ENCODE results near the gene ADAM30.

ADAM30 gene

GRCh38 chr1:119896303-119896702 is at the start of gene ADAM30:
TSS of gene ADAM30 (minus strand) at chr1:119896515. CDS start at chr1:119896336, 179 bp downstream.
- no peak for DNase-seq (ENCODE audit: low read depth in 1 of 2, low spot score in 1 of 2)

DNA sequence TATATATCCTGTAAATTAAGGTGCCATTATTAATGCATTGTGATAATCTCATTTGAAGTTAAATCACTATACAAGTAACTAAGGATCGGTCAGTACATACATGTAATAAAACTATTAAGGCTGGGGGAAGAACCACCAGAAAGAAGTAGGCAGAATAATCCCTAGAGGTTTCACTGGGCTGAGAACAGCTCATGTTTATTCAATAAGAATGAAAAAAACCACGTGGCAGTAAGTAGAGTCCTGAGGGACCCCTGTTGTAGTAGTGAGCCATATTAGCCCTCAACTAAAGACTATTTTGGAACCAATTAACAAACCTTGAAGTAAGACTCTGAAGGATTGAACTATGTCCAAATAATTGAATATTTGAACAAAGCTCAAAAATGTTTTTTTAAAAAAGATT is 46.9 kb upstream of the ADAM30 start:
- no peak for DNase-seq (ENCODE audit: low read depth in 1 of 2, low spot score in 1 of 2)

DNA sequence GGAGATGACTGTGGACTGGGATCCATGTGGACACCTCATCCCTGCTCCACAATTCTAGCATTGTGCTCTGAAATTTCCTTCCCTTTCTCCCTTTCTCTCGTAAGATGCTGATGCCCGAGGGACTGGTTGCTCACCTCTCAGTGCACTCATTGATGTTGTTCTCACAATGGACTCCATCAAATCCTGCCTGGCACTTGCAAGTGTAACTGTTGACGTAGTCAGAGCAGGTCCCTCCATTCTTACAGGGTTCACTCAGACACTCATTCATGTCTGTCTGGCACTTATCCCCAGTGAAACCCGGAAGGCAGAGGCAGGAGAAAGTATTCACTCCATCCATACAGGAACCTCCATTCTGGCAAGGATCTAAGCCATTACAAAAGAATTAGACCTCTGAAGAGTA is 45.1 kb upstream of the ADAM30 start:
- no peak for DNase-seq (ENCODE audit: low read depth in 1 of 2, low spot score in 1 of 2)

DNA sequence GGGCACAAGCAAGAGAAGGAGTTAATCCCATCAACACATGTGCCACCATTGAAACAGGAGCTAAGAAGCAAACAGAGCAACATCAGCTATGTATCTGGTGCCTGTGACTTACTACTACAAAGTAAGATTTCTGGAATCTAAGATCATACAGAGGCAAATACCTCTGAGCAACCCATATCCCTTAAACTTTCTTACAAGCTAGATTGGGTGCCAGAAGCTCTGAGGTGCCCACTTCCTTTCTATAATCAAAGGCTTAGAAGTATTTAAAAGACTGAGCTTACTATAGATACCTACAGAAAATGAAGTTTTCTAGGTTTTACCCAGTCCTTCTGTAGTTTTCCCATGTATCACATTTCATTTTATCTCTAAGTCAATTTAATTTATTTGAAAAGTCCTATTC is 44.4 kb upstream of the ADAM30 start:
- no peak for DNase-seq (ENCODE audit: low read depth in 1 of 2, low spot score in 1 of 2)

GRCh38 chr1:119937198-119937597 is 40.9 kb upstream of the ADAM30 start:
- no peak for DNase-seq (ENCODE audit: low read depth in 1 of 2, low spot score in 1 of 2)

DNA sequence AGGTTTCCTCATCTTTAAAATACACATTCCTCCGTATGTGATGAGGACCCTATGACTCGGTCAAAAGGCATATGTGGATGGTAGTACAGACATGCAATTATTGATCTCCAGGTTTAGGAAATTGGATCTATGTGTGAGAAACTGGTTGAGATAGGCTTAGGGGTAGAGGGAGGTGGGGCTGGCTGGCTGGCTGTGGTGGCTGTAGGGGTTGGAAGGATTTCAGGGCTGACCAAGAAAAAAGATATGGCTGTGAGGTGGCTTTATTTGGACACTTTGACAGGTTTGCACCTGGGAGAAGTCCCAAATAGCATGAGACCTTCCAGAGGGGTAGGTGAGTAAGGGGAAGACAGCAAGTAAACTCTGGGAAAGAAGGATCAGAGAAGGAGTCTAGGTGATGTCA is 39.6 kb upstream of the ADAM30 start:
- no peak for DNase-seq (ENCODE audit: low read depth in 1 of 2, low spot score in 1 of 2)

- DNase-seq (ENCODE audit: low read depth in 1 of 2, low spot score in 1 of 2): no peak
These were observed 39.1 kb upstream of the ADAM30 start for GRCh38 chr1:119935373-119935772.

DNA sequence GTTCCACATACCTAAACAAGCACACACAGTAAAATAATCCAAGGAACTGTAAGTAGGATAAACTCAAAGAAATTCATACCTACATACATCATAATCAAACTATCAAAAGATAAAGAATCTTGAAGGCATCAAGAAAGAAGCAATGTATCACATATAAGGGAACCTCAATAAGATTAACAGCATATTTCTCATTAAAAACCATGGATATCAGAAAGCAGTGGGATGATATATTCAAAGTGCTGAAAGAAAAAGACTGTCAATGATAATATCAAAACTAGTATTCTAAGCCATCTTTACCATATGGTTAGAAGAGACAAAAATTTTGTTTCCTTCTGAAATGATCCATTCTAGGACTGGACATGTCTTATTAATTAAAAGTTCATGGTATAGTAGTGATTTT is 37.1 kb upstream of the ADAM30 start:
- DNase-seq (ENCODE audit: low read depth in 1 of 2, low spot score in 1 of 2): no peak

DNA sequence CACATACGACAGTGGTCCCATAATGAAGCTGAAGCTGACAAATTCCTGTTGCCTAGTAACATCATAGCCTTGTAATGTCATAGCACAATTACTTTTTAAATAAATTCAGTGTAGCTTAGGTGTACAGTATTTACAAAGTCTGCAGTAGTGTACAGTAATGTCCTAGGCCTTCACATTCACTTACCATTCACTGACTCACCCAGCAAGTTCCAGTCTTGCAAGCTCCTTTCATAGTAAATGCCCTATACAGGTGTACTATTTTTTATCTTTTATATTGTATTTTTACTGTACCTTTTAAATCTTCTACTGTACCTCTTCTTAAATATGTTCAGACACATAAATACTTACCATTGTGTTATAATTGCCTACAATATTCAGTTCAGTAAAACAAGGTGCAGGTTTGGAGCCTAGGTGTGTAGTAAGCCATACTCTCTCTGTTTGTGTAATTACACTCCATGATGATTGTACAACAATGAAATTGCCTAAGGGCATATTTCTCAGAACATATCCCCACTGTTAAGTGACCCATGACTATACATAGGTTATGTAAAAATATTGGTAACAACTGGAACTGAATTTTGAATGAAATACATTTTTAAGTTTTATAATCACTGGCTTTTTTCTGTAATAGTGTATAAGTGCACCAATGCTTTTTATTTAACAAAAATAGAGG is 33.5 kb upstream of the ADAM30 start:
- DNase-seq (ENCODE audit: low read depth in 1 of 2, low spot score in 1 of 2): no peak

DNA sequence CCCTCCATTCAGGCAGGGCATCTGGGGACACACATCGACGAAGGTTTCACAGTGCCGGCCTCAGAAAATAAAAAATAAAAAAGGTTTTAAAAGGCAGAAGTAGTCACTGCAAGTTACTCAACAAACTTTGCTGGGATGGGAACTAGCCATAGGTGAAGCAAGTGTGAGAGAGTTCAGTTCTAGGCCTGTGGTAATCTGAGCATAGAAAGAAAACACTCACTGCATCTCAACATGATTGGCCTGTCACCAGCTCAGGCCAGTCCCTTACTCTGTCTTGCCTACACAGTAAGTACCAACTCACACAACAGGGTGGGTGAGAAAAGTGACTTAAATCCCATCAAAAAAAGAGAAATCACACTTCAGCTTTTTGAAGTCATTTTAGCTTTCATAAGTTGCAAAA is 30.2 kb upstream of the ADAM30 start:
- no peak for DNase-seq (ENCODE audit: low read depth in 1 of 2, low spot score in 1 of 2)

GRCh38 chr1:119924948-119925898 is 28.9 kb upstream of the ADAM30 start:
- DNase-seq (ENCODE audit: low read depth in 1 of 2, low spot score in 1 of 2): no peak

DNA sequence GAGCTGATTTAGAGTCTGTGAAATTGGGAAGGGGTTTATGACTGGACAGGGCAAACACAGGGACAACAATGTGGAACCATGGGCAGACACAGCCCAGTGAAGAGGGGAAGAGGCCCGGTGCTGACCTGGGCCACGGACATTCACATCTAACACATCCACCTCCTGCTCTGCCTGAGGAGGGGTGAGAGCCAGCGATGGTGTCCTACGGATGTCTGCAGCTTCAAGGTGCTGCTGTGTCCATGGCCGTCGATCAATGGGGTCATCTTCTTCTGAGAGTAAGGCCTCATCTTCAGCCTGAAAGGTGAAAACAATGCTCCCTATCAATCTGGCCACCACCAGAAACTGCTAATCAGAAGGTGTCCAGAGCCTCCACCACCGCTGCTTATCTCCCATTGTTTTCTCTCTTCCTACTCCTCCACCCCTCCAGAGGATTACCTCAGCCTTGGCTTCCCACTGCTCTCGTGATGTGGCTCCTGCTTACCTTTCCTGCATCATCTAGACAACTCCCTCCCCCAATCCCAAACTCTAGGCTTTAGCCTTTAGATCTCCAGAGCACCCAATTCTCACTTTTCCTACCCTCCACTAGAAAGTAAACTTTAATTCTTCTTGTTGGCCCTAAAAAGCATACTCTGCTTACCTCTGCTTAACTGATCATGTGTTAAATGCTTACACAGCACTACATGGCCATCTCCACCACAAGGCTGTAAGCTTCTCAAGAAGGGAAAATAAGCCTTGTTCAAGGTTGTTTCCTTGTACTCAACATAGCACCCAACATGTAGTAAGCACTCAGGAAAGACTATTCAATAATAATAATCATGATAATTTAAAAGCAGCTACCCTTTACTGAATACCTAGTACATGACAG is 24.0 kb upstream of the ADAM30 start:
- DNase-seq (ENCODE audit: low read depth in 1 of 2, low spot score in 1 of 2): no peak

GRCh38 chr1:119919241-119919640 is 22.9 kb upstream of the ADAM30 start:
- no peak for DNase-seq (ENCODE audit: low read depth in 1 of 2, low spot score in 1 of 2)

GRCh38 chr1:119918301-119918700 is 22.0 kb upstream of the ADAM30 start:
- DNase-seq (ENCODE audit: low read depth in 1 of 2, low spot score in 1 of 2): no peak

DNA sequence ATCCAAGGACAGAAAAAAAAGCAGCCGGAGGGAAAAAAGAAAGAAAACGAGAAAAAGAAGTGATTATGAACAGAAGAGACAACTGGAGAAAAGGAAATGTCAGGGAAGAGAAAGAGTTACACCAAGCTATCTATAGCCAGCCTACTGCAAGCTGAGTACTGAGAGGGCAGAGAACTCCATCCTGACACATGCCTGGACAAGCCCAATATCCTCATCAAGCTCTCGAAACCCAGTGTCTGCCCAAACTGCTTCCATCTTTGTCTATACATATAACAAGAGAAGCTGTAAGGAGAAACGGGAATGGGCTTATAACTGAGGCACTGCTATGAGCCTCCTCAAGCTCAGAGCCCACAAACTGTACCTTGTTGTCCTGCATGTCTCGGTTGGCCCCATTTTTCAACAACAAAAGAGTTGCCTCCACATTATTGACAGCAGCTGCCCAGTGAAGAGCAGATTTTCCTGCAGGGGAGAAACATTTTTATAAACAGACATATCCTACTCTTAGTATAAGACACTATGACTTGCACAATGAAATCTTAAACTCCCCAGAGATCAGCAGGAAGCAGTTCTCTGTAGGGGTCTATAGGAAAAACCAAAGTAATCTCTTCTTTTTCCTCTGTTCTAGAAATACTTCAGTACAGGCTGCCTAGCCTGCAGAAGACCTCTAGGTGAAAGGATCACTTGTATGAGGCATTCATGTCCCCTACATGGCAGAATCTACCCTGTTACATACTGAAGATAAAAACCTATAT is 21.2 kb upstream of the ADAM30 start:
- DNase-seq (ENCODE audit: low read depth in 1 of 2, low spot score in 1 of 2): no peak

DNA sequence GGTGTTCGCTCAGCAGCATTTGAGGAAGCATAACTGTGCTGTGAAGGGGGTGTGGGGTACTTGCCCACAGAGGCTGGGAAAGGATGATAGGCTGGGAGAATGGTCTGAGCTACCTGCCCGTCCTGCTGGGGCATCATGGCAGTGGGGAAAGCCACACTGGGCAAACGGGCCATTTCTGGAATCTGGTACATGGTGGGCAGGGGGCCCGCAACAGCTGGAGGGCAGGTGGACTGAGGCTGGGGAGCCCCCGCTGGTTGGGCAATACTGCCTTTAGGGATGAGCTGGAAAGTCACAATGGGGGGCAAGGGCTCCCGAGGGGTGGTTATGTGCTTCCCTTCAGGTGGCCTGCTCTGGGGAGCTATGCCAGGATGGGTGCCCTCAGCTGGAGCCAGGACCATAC is 19.2 kb upstream of the ADAM30 start:
- DNase-seq (ENCODE audit: low read depth in 1 of 2, low spot score in 1 of 2): no peak

- DNase-seq (ENCODE audit: low read depth in 1 of 2, low spot score in 1 of 2): no peak
These were observed 17.8 kb upstream of the ADAM30 start for GRCh38 chr1:119914071-119914470.

DNA sequence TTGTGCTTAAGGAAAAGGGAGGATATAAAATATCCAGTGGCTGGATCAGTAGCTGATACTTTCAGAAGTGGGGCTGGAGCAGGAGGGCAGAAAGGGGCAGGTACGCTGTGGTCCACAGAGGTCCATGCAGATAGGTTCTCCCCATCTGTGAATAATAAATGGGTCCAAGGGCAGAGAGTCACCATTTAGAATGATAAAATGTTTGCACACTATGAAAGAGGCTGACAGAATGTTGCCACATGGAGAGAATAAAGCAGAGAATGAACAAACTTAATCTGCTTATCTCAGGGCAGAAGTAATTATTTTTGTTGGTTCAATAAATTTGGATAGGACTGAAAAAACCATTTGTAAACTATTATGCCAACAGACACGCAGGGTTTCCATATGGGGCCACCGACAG is 16.6 kb upstream of the ADAM30 start:
- no peak for DNase-seq (ENCODE audit: low read depth in 1 of 2, low spot score in 1 of 2)

GRCh38 chr1:119911775-119912174 is 15.5 kb upstream of the ADAM30 start:
- DNase-seq (ENCODE audit: low read depth in 1 of 2, low spot score in 1 of 2): no peak

- no peak for DNase-seq (ENCODE audit: low read depth in 1 of 2, low spot score in 1 of 2)
These were observed 14.3 kb upstream of the ADAM30 start for GRCh38 chr1:119910618-119911017.
